Measurements from ENCODE around the gene PYCR2.

GRCh38 chr1:225946082-225946620 lies 22.1 kb upstream of the PYCR2 start:
- TF ChIP-seq CTCF (conservative IDR thresholded peaks at IDR 0.05 in 1 of 2, IDR thresholded peaks at IDR 0.05 in 1 of 2; ENCODE audit: low read depth in 1 of 2, low read length in 2 of 2): no peak
- TF ChIP-seq EZH2 (IDR thresholded peaks at IDR 0.05; ENCODE audit: low read length, missing control alignments): no peak

Measured in fibroblast of lung (primary cell).